SK-N-SH treated with all-trans-retinoic acid at 6 μM for 48 hours (cell line): ENCODE measurements around the gene CCR3.

Experiments used
- ARNTL ChIP-seq: fragments of 450-650 bp; formaldehyde crosslinking; IDR thresholded peaks from 2 replicates; pipeline ENCODE4 v1.5.0; 2020; ENCODE audit warnings: low read depth, mild to moderate bottlenecking, moderate library complexity, borderline replicate concordance
- CREB5 ChIP-seq: fragments of 250-450 bp; sonication (Bioruptor Pico); IDR thresholded peaks from 2 replicates; pipeline ENCODE4 v1.5.1; 2020; ENCODE audit warnings: low read depth, mild to moderate bottlenecking, moderate library complexity
- GLIS3 ChIP-seq: fragments of 250-450 bp; sonication (Bioruptor Pico); IDR thresholded peaks from 2 replicates; pipeline ENCODE4 v1.5.0; 2020; ENCODE audit warnings: mild to moderate bottlenecking, moderate library complexity
- OSR1 ChIP-seq: fragments of 250-450 bp; sonication (Bioruptor Pico); IDR thresholded peaks from 2 replicates; pipeline ENCODE4 v1.8.0; 2022; ENCODE audit warnings: moderate library complexity, mild to moderate bottlenecking, inconsistent platforms
- POU6F1 ChIP-seq: fragments of 250-450 bp; sonication (Bioruptor Pico); IDR thresholded peaks from 2 replicates; pipeline ENCODE4 v1.8.0; 2021; ENCODE audit warnings: low read depth, mild to moderate bottlenecking, moderate library complexity, borderline replicate concordance
- TOX ChIP-seq: fragments of 250-450 bp; sonication (Bioruptor Pico); IDR thresholded peaks from 2 replicates; pipeline ENCODE4 v1.8.0; 2021; ENCODE audit warnings: mild to moderate bottlenecking, moderate library complexity, borderline replicate concordance

- TF ChIP-seq CREB5 (CRISPR knock-in tag) (no peak), OSR1 (CRISPR knock-in tag) (no peak), ARNTL (CRISPR knock-in tag) (no peak), GLIS3 (CRISPR knock-in tag) (no peak), POU6F1 (CRISPR knock-in tag) (no peak), TOX (no peak)
Measured at GRCh38 chr3:46200211-46200610, 42.0 kb upstream of the CCR3 start.
